ENCODE results near the gene ADARB2.

Gene ADARB2

GRCh38 chr10:1393481-1393880 is 343.8 kb downstream of the ADARB2 start:
- DNase-seq (ENCODE audit: insufficient read length, low spot score) (no peak), FAIRE-seq (no peak)
- no peak for TF ChIP-seq POLR2A (IDR thresholded peaks at IDR 0.05; ENCODE audit: low read depth, low read length)

GRCh38 chr10:1392127-1392526 is 345.2 kb downstream of the ADARB2 start:
- no peak for TF ChIP-seq POLR2A (IDR thresholded peaks at IDR 0.05; ENCODE audit: low read depth, low read length)
- FAIRE-seq (no peak), DNase-seq (ENCODE audit: insufficient read length, low spot score) (no peak)

GRCh38 chr10:1390200-1390599 is 347.1 kb downstream of the ADARB2 start:
- no peak for FAIRE-seq
- TF ChIP-seq POLR2A (IDR thresholded peaks at IDR 0.05; ENCODE audit: low read depth, low read length), result no peak
- no peak for DNase-seq (ENCODE audit: insufficient read length, low spot score)

GRCh38 chr10:1384026-1384425 is 353.3 kb downstream of the ADARB2 start:
- DNase-seq (ENCODE audit: insufficient read length, low spot score) (no peak), FAIRE-seq (no peak)
- no peak for TF ChIP-seq POLR2A (IDR thresholded peaks at IDR 0.05; ENCODE audit: low read depth, low read length)

- DNase-seq (ENCODE audit: insufficient read length, low spot score) (no peak), FAIRE-seq (no peak)
- no peak for TF ChIP-seq POLR2A (IDR thresholded peaks at IDR 0.05; ENCODE audit: low read depth, low read length)
Observed at GRCh38 chr10:1382711-1383110, 354.6 kb downstream of the ADARB2 start.

GRCh38 chr10:1381339-1381738 is 356.0 kb downstream of the ADARB2 start:
- FAIRE-seq (no peak), DNase-seq (ENCODE audit: insufficient read length, low spot score) (no peak)
- TF ChIP-seq POLR2A (IDR thresholded peaks at IDR 0.05; ENCODE audit: low read depth, low read length), result no peak

- TF ChIP-seq POLR2A (IDR thresholded peaks at IDR 0.05; ENCODE audit: low read depth, low read length), result no peak
- no peak for DNase-seq (ENCODE audit: insufficient read length, low spot score)
- FAIRE-seq, result no peak
Observed at GRCh38 chr10:1380088-1380671, 357.1 kb downstream of the ADARB2 start.

GRCh38 chr10:1379601-1380000 is 357.7 kb downstream of the ADARB2 start:
- no peak for TF ChIP-seq POLR2A (IDR thresholded peaks at IDR 0.05; ENCODE audit: low read depth, low read length)
- FAIRE-seq (no peak), DNase-seq (ENCODE audit: insufficient read length, low spot score) (no peak)

- no peak for DNase-seq (ENCODE audit: insufficient read length, low spot score)
- FAIRE-seq, result no peak
- no peak for TF ChIP-seq POLR2A (IDR thresholded peaks at IDR 0.05; ENCODE audit: low read depth, low read length)
Observed at GRCh38 chr10:1378473-1378872, 358.9 kb downstream of the ADARB2 start.

- DNase-seq (ENCODE audit: insufficient read length, low spot score) (no peak), FAIRE-seq (no peak)
- TF ChIP-seq POLR2A (IDR thresholded peaks at IDR 0.05; ENCODE audit: low read depth, low read length), result no peak
Observed at GRCh38 chr10:1377740-1378397, 359.5 kb downstream of the ADARB2 start.

GRCh38 chr10:1377231-1377630 is 360.1 kb downstream of the ADARB2 start:
- TF ChIP-seq POLR2A (IDR thresholded peaks at IDR 0.05; ENCODE audit: low read depth, low read length), result no peak
- DNase-seq (ENCODE audit: insufficient read length, low spot score), result no peak
- no peak for FAIRE-seq

- TF ChIP-seq POLR2A (IDR thresholded peaks at IDR 0.05; ENCODE audit: low read depth, low read length), result no peak
- DNase-seq (ENCODE audit: insufficient read length, low spot score) (no peak), FAIRE-seq (no peak)
Observed at GRCh38 chr10:1376384-1376945, 360.9 kb downstream of the ADARB2 start.

GRCh38 chr10:1375346-1376170 is 361.8 kb downstream of the ADARB2 start:
- no peak for TF ChIP-seq POLR2A (IDR thresholded peaks at IDR 0.05; ENCODE audit: low read depth, low read length)
- no peak for FAIRE-seq
- DNase-seq (ENCODE audit: insufficient read length, low spot score), result no peak
